ENCODE measurements around the gene FAM228A. TPM values are rescaled to one million over a fixed set of nuclear protein-coding genes. Genes with fewer than 3 reads are reported as not detected.

FAM228A gene
- total and polyA plus RNA-seq, 2 donors (not counting 1 experiment from before 2014, with no cell fraction given) = 0.07 TPM; not detected in 1

GRCh38 chr2:24221343-24222050 lies 46.6 kb downstream of the FAM228A start:
- ATAC-seq (ENCODE audit: low read depth) = no peak
- Histone ChIP-seq H3K79me2 (ENCODE audit: control insufficient read depth, insufficient read depth, low read length) (no peaks in the 10 kb centered on the region), H3K27me3 (replicated peaks in 1 of 4; ENCODE audit: control extremely low read depth in 1 of 4, control insufficient read depth in 3 of 4, insufficient read depth in 4 of 4, low read length in 3 of 4) (no peaks in the 10 kb centered on the region), H4K20me1 (ENCODE audit: control insufficient read depth, insufficient read depth, low read length, poor library complexity, severe bottlenecking) (no peaks in the 10 kb centered on the region), H3K4me3 (ENCODE audit: control extremely low read depth in 1 of 5, extremely low read depth in 1 of 5, insufficient read depth in 1 of 5, low read depth in 2 of 5, low read length in 4 of 5) (no peak overlapping the region), H3K4me2 (replicated peaks; ENCODE audit: low read depth, low read length, poor library complexity, severe bottlenecking) (no peak overlapping the region), H2AFZ (ENCODE audit: insufficient read depth, low read depth, low read length, poor library complexity, severe bottlenecking) (no peak overlapping the region), H3K27ac (ENCODE audit: low read length in 2 of 2) (no peak overlapping the region), H3K36me3 (replicated peaks in 1 of 2; ENCODE audit: control extremely low read depth in 1 of 2, control insufficient read depth in 1 of 2, extremely low read depth in 1 of 2, insufficient read depth in 2 of 2, low read length in 1 of 2) (peaks cover 4 to 64% of the 10 kb centered on the region in 2 experiments), H3K9me3 (ENCODE audit: control extremely low read depth in 1 of 3, control insufficient read depth in 2 of 3, insufficient read depth in 1 of 3, low read length in 2 of 3) (no peaks in the 10 kb centered on the region), H3K4me1 (ENCODE audit: control insufficient read depth in 2 of 2, insufficient read depth in 2 of 2, low read length in 2 of 2) (no peaks in the 10 kb centered on the region), H3K9ac (ENCODE audit: low read length) (no peak overlapping the region)
- Mint-ChIP-seq H3K27me3 (no peaks in the 10 kb centered on the region), H3K4me1 (no peaks in the 10 kb centered on the region), H3K9me3 (ENCODE audit: insufficient read depth) (no peaks in the 10 kb centered on the region), H3K27ac (no peak overlapping the region), H3K4me3 (no peak overlapping the region)
- ChIA-PET CTCF (no interaction called here), POLR2A (no interaction called here)
- intact Hi-C loops (cut with micrococcal nuclease) = no loop called here
- DNase-seq = no peak
- TF ChIP-seq, protein P1, sequence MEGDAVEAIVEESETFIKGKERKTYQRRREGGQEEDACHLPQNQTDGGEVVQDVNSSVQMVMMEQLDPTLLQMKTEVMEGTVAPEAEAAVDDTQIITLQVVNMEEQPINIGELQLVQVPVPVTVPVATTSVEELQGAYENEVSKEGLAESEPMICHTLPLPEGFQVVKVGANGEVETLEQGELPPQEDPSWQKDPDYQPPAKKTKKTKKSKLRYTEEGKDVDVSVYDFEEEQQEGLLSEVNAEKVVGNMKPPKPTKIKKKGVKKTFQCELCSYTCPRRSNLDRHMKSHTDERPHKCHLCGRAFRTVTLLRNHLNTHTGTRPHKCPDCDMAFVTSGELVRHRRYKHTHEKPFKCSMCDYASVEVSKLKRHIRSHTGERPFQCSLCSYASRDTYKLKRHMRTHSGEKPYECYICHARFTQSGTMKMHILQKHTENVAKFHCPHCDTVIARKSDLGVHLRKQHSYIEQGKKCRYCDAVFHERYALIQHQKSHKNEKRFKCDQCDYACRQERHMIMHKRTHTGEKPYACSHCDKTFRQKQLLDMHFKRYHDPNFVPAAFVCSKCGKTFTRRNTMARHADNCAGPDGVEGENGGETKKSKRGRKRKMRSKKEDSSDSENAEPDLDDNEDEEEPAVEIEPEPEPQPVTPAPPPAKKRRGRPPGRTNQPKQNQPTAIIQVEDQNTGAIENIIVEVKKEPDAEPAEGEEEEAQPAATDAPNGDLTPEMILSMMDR (IDR thresholded peaks at IDR 0.05) = no peak
- TF ChIP-seq EZH2 (IDR thresholded peaks at IDR 0.05; ENCODE audit: borderline replicate concordance, insufficient read depth, low read depth, low read length, poor library complexity, severe bottlenecking) = no peak
- WGBS (ENCODE audit: insufficient coverage) = 100% methylated on average over 1 of the region's 6 CpGs

DNA sequence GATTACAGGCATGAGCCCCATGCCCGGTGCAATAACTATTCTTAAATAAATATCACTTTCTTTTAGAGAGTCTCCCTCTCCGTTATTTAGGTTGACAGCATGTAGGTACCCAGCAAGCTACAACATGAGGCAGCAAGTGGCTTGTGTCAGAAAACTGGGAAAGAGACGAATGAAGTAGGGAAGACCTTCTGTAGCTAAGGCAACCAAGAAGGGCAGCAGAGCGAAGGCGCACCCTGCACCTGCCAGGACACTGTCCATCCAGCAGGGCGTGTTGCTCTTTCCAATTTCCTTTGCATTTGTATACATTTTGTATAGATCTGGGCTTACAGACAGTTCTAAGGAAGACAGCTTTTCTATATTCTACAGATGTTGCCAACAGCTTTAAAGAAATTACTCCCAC lies 48.1 kb downstream of the FAM228A start:
- Histone ChIP-seq H2AFZ (ENCODE audit: insufficient read depth, low read depth, low read length, poor library complexity, severe bottlenecking) (no peak overlapping the region), H3K4me1 (ENCODE audit: control insufficient read depth in 2 of 2, insufficient read depth in 2 of 2, low read length in 2 of 2) (no peaks in the 10 kb centered on the region), H3K79me2 (ENCODE audit: control insufficient read depth, insufficient read depth, low read length) (no peaks in the 10 kb centered on the region), H3K9ac (ENCODE audit: low read length) (no peak overlapping the region), H3K36me3 (replicated peaks in 1 of 2; ENCODE audit: control extremely low read depth in 1 of 2, control insufficient read depth in 1 of 2, extremely low read depth in 1 of 2, insufficient read depth in 2 of 2, low read length in 1 of 2) (peaks cover 4 to 55% of the 10 kb centered on the region in 2 experiments), H3K4me2 (replicated peaks; ENCODE audit: low read depth, low read length, poor library complexity, severe bottlenecking) (no peak overlapping the region), H3K4me3 (ENCODE audit: control extremely low read depth in 1 of 5, extremely low read depth in 1 of 5, insufficient read depth in 1 of 5, low read depth in 2 of 5, low read length in 4 of 5) (no peak overlapping the region), H3K27me3 (replicated peaks in 1 of 4; ENCODE audit: control extremely low read depth in 1 of 4, control insufficient read depth in 3 of 4, insufficient read depth in 4 of 4, low read length in 3 of 4) (no peaks in the 10 kb centered on the region), H3K9me3 (ENCODE audit: control extremely low read depth in 1 of 3, control insufficient read depth in 2 of 3, insufficient read depth in 1 of 3, low read length in 2 of 3) (no peaks in the 10 kb centered on the region), H4K20me1 (ENCODE audit: control insufficient read depth, insufficient read depth, low read length, poor library complexity, severe bottlenecking) (no peaks in the 10 kb centered on the region), H3K27ac (ENCODE audit: low read length in 2 of 2) (no peak overlapping the region)
- DNase-seq (no peak), ATAC-seq (ENCODE audit: low read depth) (no peak)
- no peaks in the 10 kb centered on the region for H3K27me3 Mint-ChIP-seq
- no peak overlapping the region for H3K27ac Mint-ChIP-seq
- no peak overlapping the region for H3K4me3 Mint-ChIP-seq
- 100% methylated on average over 1 of the region's 6 CpGs for WGBS (ENCODE audit: insufficient coverage)
- CTCF ChIA-PET = no interaction called here
- POLR2A ChIA-PET = no interaction called here
- TF ChIP-seq, protein P1 (IDR thresholded peaks at IDR 0.05) = no peak
- TF ChIP-seq EZH2 (IDR thresholded peaks at IDR 0.05; ENCODE audit: borderline replicate concordance, insufficient read depth, low read depth, low read length, poor library complexity, severe bottlenecking) = no peak
- intact Hi-C loops (cut with micrococcal nuclease) = no loop called here
- no peaks in the 10 kb centered on the region for H3K9me3 Mint-ChIP-seq (ENCODE audit: insufficient read depth)
- H3K4me1 Mint-ChIP-seq = no peaks in the 10 kb centered on the region

All from B cell (primary cell).